ENCODE measurements around the gene MYH8. TPM values are rescaled to one million over a fixed set of nuclear protein-coding genes. Genes with fewer than 3 reads are reported as not detected.

MYH8 gene
- total RNA-seq, 1 donor from 2014 or later = not detected

- no peaks in the 10 kb centered on the region for H3K9me3 ChIP-seq
- no peak for TF ChIP-seq CTCF (IDR thresholded peaks at IDR 0.05)
- H3K4me1 ChIP-seq = no peaks in the 10 kb centered on the region
- no peaks in the 10 kb centered on the region for H3K27me3 ChIP-seq
- H3K36me3 ChIP-seq = no peaks in the 10 kb centered on the region
- DNase-seq (ENCODE audit: low spot score in 2 of 2) = no peak
- H3K4me3 ChIP-seq = no peak overlapping the region
- intact Hi-C loops (cut with DNase I) = no loop called here
- H3K27ac ChIP-seq = no peak overlapping the region
These were observed 40.9 kb downstream of the MYH8 start for GRCh38 chr17:10380631-10381408.

GRCh38 chr17:10372906-10373305 is 48.8 kb downstream of the MYH8 start, which contains the start of gene MYH13:
TSS of gene MYH13 (minus strand) at chr17:10373006. CDS start at chr17:10364530, 8,476 bp downstream.
- no peaks in the 10 kb centered on the region for H3K4me1 ChIP-seq
- H3K27ac ChIP-seq = no peak within 1 kb of the TSS
- intact Hi-C loops (cut with DNase I) = no loop called here
- H3K36me3 ChIP-seq = no peaks in the 10 kb centered on the region
- DNase-seq (ENCODE audit: low spot score in 2 of 2) = no peak
- no peaks in the 10 kb centered on the region for H3K9me3 ChIP-seq
- H3K4me3 ChIP-seq = no peak within 1 kb of the TSS
- H3K27me3 ChIP-seq = no peaks in the 10 kb centered on the region
- no peak for TF ChIP-seq CTCF (IDR thresholded peaks at IDR 0.05)

GRCh38 chr17:10370016-10370608 is 51.6 kb downstream of the MYH8 start:
- H3K27me3 ChIP-seq = no peaks in the 10 kb centered on the region
- H3K36me3 ChIP-seq = no peaks in the 10 kb centered on the region
- no peak overlapping the region for H3K4me3 ChIP-seq
- no peak overlapping the region for H3K27ac ChIP-seq
- no peaks in the 10 kb centered on the region for H3K4me1 ChIP-seq
- no peaks in the 10 kb centered on the region for H3K9me3 ChIP-seq
- intact Hi-C loops (cut with DNase I) = no loop called here
- no peak for DNase-seq (ENCODE audit: low spot score in 2 of 2)
- TF ChIP-seq CTCF (IDR thresholded peaks at IDR 0.05) = no peak

GRCh38 chr17:10369239-10369638 is 52.5 kb downstream of the MYH8 start:
- Histone ChIP-seq H3K4me3 (no peak overlapping the region), H3K36me3 (no peaks in the 10 kb centered on the region), H3K4me1 (no peaks in the 10 kb centered on the region), H3K9me3 (no peaks in the 10 kb centered on the region), H3K27ac (no peak overlapping the region), H3K27me3 (no peaks in the 10 kb centered on the region)
- no peak for TF ChIP-seq CTCF (IDR thresholded peaks at IDR 0.05)
- intact Hi-C loops (cut with DNase I) = no loop called here
- no peak for DNase-seq (ENCODE audit: low spot score in 2 of 2)

- Histone ChIP-seq H3K27me3 (no peaks in the 10 kb centered on the region), H3K36me3 (no peaks in the 10 kb centered on the region), H3K4me1 (no peaks in the 10 kb centered on the region), H3K9me3 (no peaks in the 10 kb centered on the region), H3K4me3 (no peak overlapping the region), H3K27ac (no peak overlapping the region)
- no peak for TF ChIP-seq CTCF (IDR thresholded peaks at IDR 0.05)
- no peak for DNase-seq (ENCODE audit: low spot score in 2 of 2)
- intact Hi-C loops (cut with DNase I) = no loop called here
These were observed 53.2 kb downstream of the MYH8 start for GRCh38 chr17:10368561-10368960.
